IPS-18a (cell line): ENCODE data around the gene GAREM1.

Experiments used
- H3K27ac ChIP-seq: one replicate; pipeline ENCODE4 v1.5.1; 2013; ENCODE audit warnings: low read length
- H3K27me3 ChIP-seq: one replicate; pipeline ENCODE4 v1.6.1; 2013; ENCODE audit warnings: mild to moderate bottlenecking, low read length; ENCODE audit not compliant: control insufficient read depth, insufficient read depth
- H3K36me3 ChIP-seq: one replicate; pipeline ENCODE4 v1.6.1; 2013; ENCODE audit warnings: low read depth, low read length; ENCODE audit not compliant: control insufficient read depth
- H3K4me1 ChIP-seq: one replicate; pipeline ENCODE4 v1.6.1; 2013; ENCODE audit warnings: low read depth, low read length; ENCODE audit not compliant: control insufficient read depth
- H3K4me3 ChIP-seq: one replicate; pipeline ENCODE4 v1.5.1; 2013; ENCODE audit warnings: low read length
- H3K9ac ChIP-seq: one replicate; pipeline ENCODE4 v1.6.1; 2013; ENCODE audit warnings: mild to moderate bottlenecking, low read length, moderate library complexity
- H3K9me3 ChIP-seq: one replicate; pipeline ENCODE4 v1.6.1; 2013; ENCODE audit warnings: low read depth, low read length; ENCODE audit not compliant: control insufficient read depth

The GAREM1 gene

GRCh38 chr18:32280188-32280783 is 190.4 kb downstream of the GAREM1 start:
- Histone ChIP-seq H3K36me3 (no peaks in the 10 kb centered on the region), H3K27ac (no peak overlapping the region), H3K4me3 (no peak overlapping the region), H3K9ac (no peak overlapping the region), H3K4me1 (no peaks in the 10 kb centered on the region), H3K27me3 (no peaks in the 10 kb centered on the region), H3K9me3 (no peaks in the 10 kb centered on the region)

- Histone ChIP-seq H3K9ac (no peak overlapping the region), H3K27ac (no peak overlapping the region), H3K4me1 (no peaks in the 10 kb centered on the region), H3K4me3 (no peak overlapping the region), H3K36me3 (no peaks in the 10 kb centered on the region), H3K9me3 (no peaks in the 10 kb centered on the region), H3K27me3 (no peaks in the 10 kb centered on the region)
Measured at GRCh38 chr18:32278177-32278799, 192.4 kb downstream of the GAREM1 start.

- Histone ChIP-seq H3K27me3 (no peaks in the 10 kb centered on the region), H3K9ac (no peak overlapping the region), H3K9me3 (no peaks in the 10 kb centered on the region)
Measured at GRCh38 chr18:32277549-32277948, 193.1 kb downstream of the GAREM1 start.

GRCh38 chr18:32276906-32277305 is 193.8 kb downstream of the GAREM1 start:
- H3K36me3 ChIP-seq: no peaks in the 10 kb centered on the region
- no peak overlapping the region for H3K27ac ChIP-seq
- H3K4me3 ChIP-seq: no peak overlapping the region
- H3K9ac ChIP-seq: no peak overlapping the region
- no peaks in the 10 kb centered on the region for H3K4me1 ChIP-seq
- H3K27me3 ChIP-seq: no peaks in the 10 kb centered on the region
- H3K9me3 ChIP-seq: no peaks in the 10 kb centered on the region

More at GRCh38 chr18:32277549-32277948, 193.1 kb downstream of the GAREM1 start:
- H3K4me1 ChIP-seq: no peaks in the 10 kb centered on the region
- no peak overlapping the region for H3K27ac ChIP-seq
- H3K36me3 ChIP-seq: no peaks in the 10 kb centered on the region
- H3K4me3 ChIP-seq: no peak overlapping the region

- Histone ChIP-seq H3K4me3 (no peak overlapping the region), H3K9ac (no peak overlapping the region), H3K36me3 (no peaks in the 10 kb centered on the region), H3K27ac (no peak overlapping the region), H3K4me1 (no peaks in the 10 kb centered on the region), H3K9me3 (no peaks in the 10 kb centered on the region), H3K27me3 (no peaks in the 10 kb centered on the region)
Measured at GRCh38 chr18:32276256-32276655, 194.4 kb downstream of the GAREM1 start.

GRCh38 chr18:32275221-32275620 is 195.5 kb downstream of the GAREM1 start:
- Histone ChIP-seq H3K9ac (no peak overlapping the region), H3K4me1 (no peaks in the 10 kb centered on the region), H3K4me3 (no peak overlapping the region), H3K9me3 (no peaks in the 10 kb centered on the region), H3K27ac (no peak overlapping the region), H3K36me3 (no peaks in the 10 kb centered on the region), H3K27me3 (no peaks in the 10 kb centered on the region)

GRCh38 chr18:32274307-32274706 is 196.4 kb downstream of the GAREM1 start:
- H3K4me1 ChIP-seq: no peaks in the 10 kb centered on the region
- H3K9me3 ChIP-seq: no peaks in the 10 kb centered on the region
- H3K9ac ChIP-seq: no peak overlapping the region
- no peak overlapping the region for H3K4me3 ChIP-seq
- H3K36me3 ChIP-seq: no peaks in the 10 kb centered on the region
- H3K27me3 ChIP-seq: no peaks in the 10 kb centered on the region
- no peak overlapping the region for H3K27ac ChIP-seq

- H3K9ac ChIP-seq: no peak overlapping the region
- no peaks in the 10 kb centered on the region for H3K36me3 ChIP-seq
- no peaks in the 10 kb centered on the region for H3K4me1 ChIP-seq
- H3K27ac ChIP-seq: no peak overlapping the region
- no peaks in the 10 kb centered on the region for H3K9me3 ChIP-seq
- no peak overlapping the region for H3K4me3 ChIP-seq
- no peaks in the 10 kb centered on the region for H3K27me3 ChIP-seq
Measured at GRCh38 chr18:32271672-32272208, 198.9 kb downstream of the GAREM1 start.

GRCh38 chr18:32270341-32270740 is 200.3 kb downstream of the GAREM1 start:
- Histone ChIP-seq H3K4me1 (no peaks in the 10 kb centered on the region), H3K9me3 (no peaks in the 10 kb centered on the region), H3K27me3 (no peaks in the 10 kb centered on the region), H3K36me3 (no peaks in the 10 kb centered on the region), H3K4me3 (no peak overlapping the region), H3K27ac (no peak overlapping the region), H3K9ac (no peak overlapping the region)

GRCh38 chr18:32267463-32267862 is 203.2 kb downstream of the GAREM1 start:
- H3K27ac ChIP-seq: no peak overlapping the region
- no peaks in the 10 kb centered on the region for H3K9me3 ChIP-seq
- no peak overlapping the region for H3K4me3 ChIP-seq
- no peaks in the 10 kb centered on the region for H3K27me3 ChIP-seq
- H3K9ac ChIP-seq: no peak overlapping the region
- no peaks in the 10 kb centered on the region for H3K36me3 ChIP-seq
- H3K4me1 ChIP-seq: no peaks in the 10 kb centered on the region

GRCh38 chr18:32264401-32264800 is 206.3 kb downstream of the GAREM1 start:
- Histone ChIP-seq H3K4me1 (no peaks in the 10 kb centered on the region), H3K9me3 (no peaks in the 10 kb centered on the region), H3K27ac (no peak overlapping the region), H3K27me3 (no peaks in the 10 kb centered on the region), H3K9ac (no peak overlapping the region), H3K4me3 (no peak overlapping the region), H3K36me3 (no peaks in the 10 kb centered on the region)

- H3K27me3 ChIP-seq: no peaks in the 10 kb centered on the region
- H3K27ac ChIP-seq: no peak overlapping the region
- no peak overlapping the region for H3K9ac ChIP-seq
- no peak overlapping the region for H3K4me3 ChIP-seq
- no peaks in the 10 kb centered on the region for H3K4me1 ChIP-seq
- no peaks in the 10 kb centered on the region for H3K36me3 ChIP-seq
- H3K9me3 ChIP-seq: no peaks in the 10 kb centered on the region
Measured at GRCh38 chr18:32262092-32262491, 208.6 kb downstream of the GAREM1 start.
